H1 (cell line): Measurements from ENCODE around the gene PPP4R3A. TPM values are rescaled to one million over a fixed set of nuclear protein-coding genes. Genes with fewer than 3 reads are reported as not detected.

Experiments used
- HDAC6 ChIP-seq: IDR thresholded peaks from one replicate; pipeline ENCODE4 v1.7.1; 2012; ENCODE audit warnings: low read depth, mild to moderate bottlenecking, inconsistent platforms, low read length, moderate library complexity
- KDM4A ChIP-seq: IDR thresholded peaks from one replicate; pipeline ENCODE4 v1.7.1; 2012; ENCODE audit warnings: low read depth, mild to moderate bottlenecking, moderate library complexity, low read length, inconsistent platforms; ENCODE audit not compliant: severe bottlenecking
- POU5F1 ChIP-seq: IDR thresholded peaks from 2 replicates; pipeline ENCODE4 v1.6.1; 2011; ENCODE audit warnings: low read depth, mild to moderate bottlenecking, low read length, moderate library complexity
- TEAD4 ChIP-seq: IDR thresholded peaks from 2 replicates; pipeline ENCODE4 v1.6.1; 2012; ENCODE audit warnings: low read depth, low read length, inconsistent platforms, mixed read lengths
- polyA plus RNA-seq, 7 experiments: library from polyadenylated mRNA; depleted of rRNA in 3 of 7; stranded (reverse) in 5 of 7; unstranded in 2 of 7; fragments of >200 nt in 5 of 7; fragments of 200-250 nt in 2 of 7; gene quantifications; 1 replicate in 5 of 7; 2 replicates in 1 of 7; 4 replicates in 1 of 7; pipeline versions ENCODE4 v1.2.1 to v1.2.3, GENCODE V29; 2011 to 2013; ENCODE audit warnings: missing spikeins in 2 of 7, mixed read lengths in 2 of 7
- total RNA-seq: library from RNA; stranded (reverse); fragmentation: NEBNext Ultra II Directional; extraction: Animal tissue kit (Norgen Biotek cat#: 25700); gene quantifications from 2 replicates; pipeline ENCODE4 v1.2.1, GENCODE V29; 2021
- TF ChIP-seq, protein P1 (sequence below), 3 experiments: IDR thresholded peaks; 1 replicate in 2 of 3; 2 replicates in 1 of 3; pipeline versions ENCODE4 v1.5.1 to v1.6.1; 2011; ENCODE audit warnings: low read length in 3 of 3, mild to moderate bottlenecking in 3 of 3, inconsistent platforms in 2 of 3, low read depth in 1 of 3, moderate library complexity in 1 of 3; ENCODE audit not compliant: insufficient read depth in 1 of 3; ENCODE audit errors: control extremely low read depth in 1 of 3

The PPP4R3A gene
- total and polyA plus RNA-seq, 2 of the 8 experiments (the other 6 are each of a cell fraction or from before 2014, with no cell fraction given) = 31.7 to 122 TPM

DNA sequence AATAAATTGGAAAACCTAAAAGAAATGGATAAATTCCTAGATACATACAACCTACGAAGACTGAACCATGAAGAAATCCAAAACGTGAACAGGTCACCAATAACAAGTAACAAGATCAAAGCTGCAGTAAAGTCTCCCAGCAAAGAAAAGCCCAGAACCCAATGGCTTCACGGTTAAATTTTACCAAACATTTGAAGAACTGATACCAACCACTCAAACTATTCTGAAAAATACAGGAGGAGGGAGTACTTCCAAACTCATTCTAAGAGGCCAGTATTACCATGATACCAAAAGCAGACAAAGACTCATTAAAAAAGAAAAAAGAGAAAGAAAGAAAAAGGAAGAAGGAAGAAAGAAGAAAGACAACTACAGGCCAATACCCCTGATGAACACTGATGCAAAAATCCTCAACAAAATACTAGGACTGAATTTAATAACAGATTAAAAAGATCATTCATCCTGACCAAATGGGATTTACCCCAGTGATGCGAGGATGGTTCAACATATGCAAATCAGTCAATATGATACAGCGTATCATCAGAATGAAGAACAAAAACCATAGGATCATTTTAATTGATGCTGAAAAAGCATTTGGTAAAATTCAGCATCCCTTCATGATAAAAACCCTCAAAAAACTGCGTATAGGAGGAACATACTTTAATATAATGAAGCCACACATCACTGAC lies 65.6 kb downstream of the PPP4R3A start (continued):
- TF ChIP-seq, protein P1, sequence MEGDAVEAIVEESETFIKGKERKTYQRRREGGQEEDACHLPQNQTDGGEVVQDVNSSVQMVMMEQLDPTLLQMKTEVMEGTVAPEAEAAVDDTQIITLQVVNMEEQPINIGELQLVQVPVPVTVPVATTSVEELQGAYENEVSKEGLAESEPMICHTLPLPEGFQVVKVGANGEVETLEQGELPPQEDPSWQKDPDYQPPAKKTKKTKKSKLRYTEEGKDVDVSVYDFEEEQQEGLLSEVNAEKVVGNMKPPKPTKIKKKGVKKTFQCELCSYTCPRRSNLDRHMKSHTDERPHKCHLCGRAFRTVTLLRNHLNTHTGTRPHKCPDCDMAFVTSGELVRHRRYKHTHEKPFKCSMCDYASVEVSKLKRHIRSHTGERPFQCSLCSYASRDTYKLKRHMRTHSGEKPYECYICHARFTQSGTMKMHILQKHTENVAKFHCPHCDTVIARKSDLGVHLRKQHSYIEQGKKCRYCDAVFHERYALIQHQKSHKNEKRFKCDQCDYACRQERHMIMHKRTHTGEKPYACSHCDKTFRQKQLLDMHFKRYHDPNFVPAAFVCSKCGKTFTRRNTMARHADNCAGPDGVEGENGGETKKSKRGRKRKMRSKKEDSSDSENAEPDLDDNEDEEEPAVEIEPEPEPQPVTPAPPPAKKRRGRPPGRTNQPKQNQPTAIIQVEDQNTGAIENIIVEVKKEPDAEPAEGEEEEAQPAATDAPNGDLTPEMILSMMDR (IDR thresholded peaks at IDR 0.05; ENCODE audit: control extremely low read depth in 1 of 3, insufficient read depth in 1 of 3, low read depth in 1 of 3, low read length in 3 of 3) = no peak
- no peak for TF ChIP-seq HDAC6
- no peak for TF ChIP-seq POU5F1
- TF ChIP-seq KDM4A = no peak
- TF ChIP-seq TEAD4 = no peak
